SU-DHL-6 (cell line): ENCODE results near the gene RGS17.

Source experiments
- EZH2phosphoT487 ChIP-seq: fragments of 200-600 bp; sonication (generic), shearing (Covaris generic); conservative IDR thresholded peaks from 2 replicates; pipeline ENCODE4 v1.6.1; 2018; ENCODE audit warnings: mild to moderate bottlenecking, antibody characterized with exemption, low read length, moderate library complexity, mixed read lengths
- TF ChIP-seq, protein P1 (sequence below): fragments of 200-600 bp; sonication (generic); IDR thresholded peaks from one replicate; pipeline ENCODE4 v1.5.1; 2017; ENCODE audit warnings: antibody characterized with exemption, mild to moderate bottlenecking, low read length, moderate library complexity; ENCODE audit not compliant: insufficient read depth, poor library complexity, severe bottlenecking

DNA sequence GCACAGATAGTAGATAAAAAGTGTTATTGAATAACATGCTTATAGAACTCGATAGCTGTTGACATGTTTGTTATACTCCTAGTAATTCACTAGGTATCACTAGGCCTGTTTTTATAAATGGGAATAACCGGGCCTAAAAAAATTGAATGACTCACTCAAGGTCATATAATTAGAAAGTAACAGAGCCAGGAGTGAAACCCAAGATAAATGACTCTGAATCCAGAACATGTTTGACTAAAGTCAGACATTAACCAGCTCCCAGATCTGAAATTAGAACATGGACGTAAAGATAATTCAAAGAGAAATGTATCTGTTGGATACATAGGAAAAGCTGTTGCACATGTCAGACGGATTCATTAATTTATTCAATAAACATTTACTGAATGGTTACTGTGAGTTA is 26.9 kb downstream of the RGS17 start:
- TF ChIP-seq, protein P1, sequence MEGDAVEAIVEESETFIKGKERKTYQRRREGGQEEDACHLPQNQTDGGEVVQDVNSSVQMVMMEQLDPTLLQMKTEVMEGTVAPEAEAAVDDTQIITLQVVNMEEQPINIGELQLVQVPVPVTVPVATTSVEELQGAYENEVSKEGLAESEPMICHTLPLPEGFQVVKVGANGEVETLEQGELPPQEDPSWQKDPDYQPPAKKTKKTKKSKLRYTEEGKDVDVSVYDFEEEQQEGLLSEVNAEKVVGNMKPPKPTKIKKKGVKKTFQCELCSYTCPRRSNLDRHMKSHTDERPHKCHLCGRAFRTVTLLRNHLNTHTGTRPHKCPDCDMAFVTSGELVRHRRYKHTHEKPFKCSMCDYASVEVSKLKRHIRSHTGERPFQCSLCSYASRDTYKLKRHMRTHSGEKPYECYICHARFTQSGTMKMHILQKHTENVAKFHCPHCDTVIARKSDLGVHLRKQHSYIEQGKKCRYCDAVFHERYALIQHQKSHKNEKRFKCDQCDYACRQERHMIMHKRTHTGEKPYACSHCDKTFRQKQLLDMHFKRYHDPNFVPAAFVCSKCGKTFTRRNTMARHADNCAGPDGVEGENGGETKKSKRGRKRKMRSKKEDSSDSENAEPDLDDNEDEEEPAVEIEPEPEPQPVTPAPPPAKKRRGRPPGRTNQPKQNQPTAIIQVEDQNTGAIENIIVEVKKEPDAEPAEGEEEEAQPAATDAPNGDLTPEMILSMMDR: no peak
- no peak for TF ChIP-seq EZH2phosphoT487
